ENCODE results near the gene JAZF1. TPM values are rescaled to one million over a fixed set of nuclear protein-coding genes. Genes with fewer than 3 reads are reported as not detected.

The JAZF1 gene
- total RNA-seq, 1 experiment from 2014 or later: 3.4 TPM

DNA sequence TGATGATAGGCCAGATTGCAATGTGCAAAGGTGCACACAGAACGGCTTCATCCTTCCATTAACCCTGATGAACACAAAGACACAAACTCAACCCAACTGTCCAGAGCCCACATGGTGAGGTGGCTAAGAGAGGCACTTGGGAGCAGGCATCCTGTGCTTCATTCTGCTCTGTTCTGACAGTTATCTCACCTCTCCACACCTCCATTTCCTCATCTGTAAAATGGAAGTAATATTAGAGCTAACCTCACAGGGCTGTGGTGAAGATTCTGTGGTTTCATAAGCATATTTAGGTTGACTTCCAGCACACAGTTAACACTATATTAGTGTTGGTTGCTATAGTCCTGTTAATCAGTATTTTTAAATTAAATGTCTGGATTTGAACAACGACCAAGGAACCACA, 314.3 kb downstream of the JAZF1 start:
- no peak for TF ChIP-seq FOSL1 (IDR thresholded peaks at IDR 0.05; ENCODE audit: low read depth)
- TF ChIP-seq, protein P1, sequence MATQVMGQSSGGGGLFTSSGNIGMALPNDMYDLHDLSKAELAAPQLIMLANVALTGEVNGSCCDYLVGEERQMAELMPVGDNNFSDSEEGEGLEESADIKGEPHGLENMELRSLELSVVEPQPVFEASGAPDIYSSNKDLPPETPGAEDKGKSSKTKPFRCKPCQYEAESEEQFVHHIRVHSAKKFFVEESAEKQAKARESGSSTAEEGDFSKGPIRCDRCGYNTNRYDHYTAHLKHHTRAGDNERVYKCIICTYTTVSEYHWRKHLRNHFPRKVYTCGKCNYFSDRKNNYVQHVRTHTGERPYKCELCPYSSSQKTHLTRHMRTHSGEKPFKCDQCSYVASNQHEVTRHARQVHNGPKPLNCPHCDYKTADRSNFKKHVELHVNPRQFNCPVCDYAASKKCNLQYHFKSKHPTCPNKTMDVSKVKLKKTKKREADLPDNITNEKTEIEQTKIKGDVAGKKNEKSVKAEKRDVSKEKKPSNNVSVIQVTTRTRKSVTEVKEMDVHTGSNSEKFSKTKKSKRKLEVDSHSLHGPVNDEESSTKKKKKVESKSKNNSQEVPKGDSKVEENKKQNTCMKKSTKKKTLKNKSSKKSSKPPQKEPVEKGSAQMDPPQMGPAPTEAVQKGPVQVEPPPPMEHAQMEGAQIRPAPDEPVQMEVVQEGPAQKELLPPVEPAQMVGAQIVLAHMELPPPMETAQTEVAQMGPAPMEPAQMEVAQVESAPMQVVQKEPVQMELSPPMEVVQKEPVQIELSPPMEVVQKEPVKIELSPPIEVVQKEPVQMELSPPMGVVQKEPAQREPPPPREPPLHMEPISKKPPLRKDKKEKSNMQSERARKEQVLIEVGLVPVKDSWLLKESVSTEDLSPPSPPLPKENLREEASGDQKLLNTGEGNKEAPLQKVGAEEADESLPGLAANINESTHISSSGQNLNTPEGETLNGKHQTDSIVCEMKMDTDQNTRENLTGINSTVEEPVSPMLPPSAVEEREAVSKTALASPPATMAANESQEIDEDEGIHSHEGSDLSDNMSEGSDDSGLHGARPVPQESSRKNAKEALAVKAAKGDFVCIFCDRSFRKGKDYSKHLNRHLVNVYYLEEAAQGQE (IDR thresholded peaks at IDR 0.05; ENCODE audit: low read depth): no peak
- TF ChIP-seq ELF1 (IDR thresholded peaks at IDR 0.05; ENCODE audit: borderline replicate concordance, low read depth): no peak
- TF ChIP-seq EZH2phosphoT487 (IDR thresholded peaks at IDR 0.05; ENCODE audit: borderline replicate concordance): no peak
- TF ChIP-seq, protein P2, sequence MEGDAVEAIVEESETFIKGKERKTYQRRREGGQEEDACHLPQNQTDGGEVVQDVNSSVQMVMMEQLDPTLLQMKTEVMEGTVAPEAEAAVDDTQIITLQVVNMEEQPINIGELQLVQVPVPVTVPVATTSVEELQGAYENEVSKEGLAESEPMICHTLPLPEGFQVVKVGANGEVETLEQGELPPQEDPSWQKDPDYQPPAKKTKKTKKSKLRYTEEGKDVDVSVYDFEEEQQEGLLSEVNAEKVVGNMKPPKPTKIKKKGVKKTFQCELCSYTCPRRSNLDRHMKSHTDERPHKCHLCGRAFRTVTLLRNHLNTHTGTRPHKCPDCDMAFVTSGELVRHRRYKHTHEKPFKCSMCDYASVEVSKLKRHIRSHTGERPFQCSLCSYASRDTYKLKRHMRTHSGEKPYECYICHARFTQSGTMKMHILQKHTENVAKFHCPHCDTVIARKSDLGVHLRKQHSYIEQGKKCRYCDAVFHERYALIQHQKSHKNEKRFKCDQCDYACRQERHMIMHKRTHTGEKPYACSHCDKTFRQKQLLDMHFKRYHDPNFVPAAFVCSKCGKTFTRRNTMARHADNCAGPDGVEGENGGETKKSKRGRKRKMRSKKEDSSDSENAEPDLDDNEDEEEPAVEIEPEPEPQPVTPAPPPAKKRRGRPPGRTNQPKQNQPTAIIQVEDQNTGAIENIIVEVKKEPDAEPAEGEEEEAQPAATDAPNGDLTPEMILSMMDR (IDR thresholded peaks at IDR 0.05 in 2 of 3, conservative IDR thresholded peaks at IDR 0.05 in 1 of 3; ENCODE audit: borderline replicate concordance in 1 of 3, insufficient read depth in 1 of 3, low read depth in 2 of 3, low read length in 2 of 3): no peak
- no peak for TF ChIP-seq JUND (IDR thresholded peaks at IDR 0.05)
- TF ChIP-seq SP1 (IDR thresholded peaks at IDR 0.05; ENCODE audit: low read depth): no peak
- DNase-seq (ENCODE audit: low read depth, low spot score): no peak
- POLR2A ChIA-PET: no interaction called here
- Histone ChIP-seq H3K4me1 (ENCODE audit: control insufficient read depth in 1 of 2, insufficient read depth in 2 of 2, low read length in 2 of 2) (no peaks in the 10 kb centered on the region), H2AFZ (ENCODE audit: low read depth, low read length, poor library complexity, severe bottlenecking) (no peak overlapping the region), H3K36me3 (ENCODE audit: control insufficient read depth in 1 of 2, insufficient read depth in 2 of 2, low read length in 2 of 2) (no peaks in the 10 kb centered on the region), H3K9me2 (ENCODE audit: insufficient read depth) (no peaks in the 10 kb centered on the region), H3K9me3 (ENCODE audit: control insufficient read depth in 1 of 2, insufficient read depth in 1 of 2, low read depth in 1 of 2, low read length in 2 of 2) (no peaks in the 10 kb centered on the region), H3K4me3 (replicated peaks in 1 of 2; ENCODE audit: low read depth in 1 of 2, low read length in 2 of 2) (no peak overlapping the region), H3K4me2 (ENCODE audit: low read length) (no peak overlapping the region), H3K27ac (ENCODE audit: low read depth, low read length) (no peak overlapping the region), H3K27me3 (ENCODE audit: insufficient read depth, low read length) (no peaks in the 10 kb centered on the region), H3K9ac (ENCODE audit: low read length) (no peak overlapping the region), H4K20me1 (ENCODE audit: insufficient read depth) (no peaks in the 10 kb centered on the region), H3K79me2 (ENCODE audit: insufficient read depth, low read length) (no peaks in the 10 kb centered on the region)
- BruUV-seq (replicated peaks): no TSS peak
- RAD21 ChIA-PET (ENCODE audit: low non-redundant PET in 1 of 2, low total read pairs in 2 of 2, uncharacterized antibody in 2 of 2, unreplicated experiment in 2 of 2): no interaction called here
- CTCF ChIA-PET: no interaction called here
- no peak for ATAC-seq
- intact Hi-C loops (cut with micrococcal nuclease): no loop called here
